ENCODE data around the gene NSG2.

The NSG2 gene

DNA sequence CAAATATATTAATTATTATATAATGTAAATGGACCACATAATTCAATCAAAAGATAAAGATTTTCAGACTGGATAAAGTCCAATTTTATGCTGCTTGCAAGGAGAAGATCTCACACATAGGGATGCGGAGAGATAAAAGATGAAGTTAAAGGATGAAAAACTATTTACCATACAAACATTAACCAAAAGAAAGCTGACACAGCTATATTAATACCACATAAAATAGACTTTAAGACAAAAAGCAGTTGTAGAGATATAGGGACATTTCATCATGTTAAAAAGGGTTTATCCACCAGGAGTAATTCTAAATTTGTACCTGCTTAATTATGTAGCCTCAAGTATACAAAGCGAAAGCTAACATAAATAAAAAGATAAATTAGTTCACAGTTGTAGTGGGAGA is 15.2 kb upstream of the NSG2 start:
- H3K4me3 ChIP-seq (ENCODE audit: low read depth, low read length) = no peak overlapping the region
- no peaks in the 10 kb centered on the region for H3K36me3 ChIP-seq (ENCODE audit: control insufficient read depth, insufficient read depth, low read length)
- no peaks in the 10 kb centered on the region for H3K27me3 ChIP-seq (ENCODE audit: control insufficient read depth, insufficient read depth, low read length)

DNA sequence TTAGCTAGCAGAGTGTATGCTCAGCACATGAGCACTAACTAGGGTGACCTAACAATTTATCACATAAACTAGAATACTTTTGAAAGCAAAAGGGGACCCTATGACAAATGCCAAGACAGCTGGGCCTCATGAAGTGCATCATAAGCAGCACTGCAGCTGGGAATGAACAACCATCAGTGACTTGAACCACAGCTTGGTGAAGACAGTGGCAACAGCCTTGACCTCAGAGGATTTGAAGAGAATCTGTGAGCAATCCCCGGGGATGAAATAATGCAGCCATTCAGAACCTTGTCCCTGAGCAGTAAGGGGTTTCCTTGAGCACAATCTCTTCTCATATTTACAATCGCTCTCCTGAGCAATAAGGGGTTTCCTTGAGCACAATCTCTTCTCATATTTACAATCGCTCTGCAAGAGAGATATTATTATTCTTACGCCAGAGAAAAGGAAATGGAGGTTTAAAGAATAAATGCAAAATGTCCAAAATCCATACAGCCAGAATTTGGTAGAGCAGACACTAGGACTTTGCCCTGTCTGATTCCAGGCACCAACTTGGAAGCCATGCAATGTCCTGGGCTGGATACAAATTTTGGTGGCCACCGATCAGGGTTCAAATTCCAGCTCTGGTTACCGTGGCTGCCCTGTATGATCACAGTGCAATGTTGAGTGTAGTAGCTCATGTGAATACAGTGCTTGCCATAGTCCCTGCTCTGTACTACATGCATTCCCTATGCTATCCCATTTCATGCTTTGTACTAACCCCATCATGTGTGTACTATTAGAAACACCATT is 846 bp upstream of the NSG2 start:
- no peaks in the 10 kb centered on the region for H3K9me3 ChIP-seq (ENCODE audit: control insufficient read depth, insufficient read depth, low read length)
- no peaks in the 10 kb centered on the region for H3K4me1 ChIP-seq (ENCODE audit: control insufficient read depth, insufficient read depth, low read length)
- H3K27me3 ChIP-seq (ENCODE audit: control insufficient read depth, insufficient read depth, low read length) = no peaks in the 10 kb centered on the region
- H3K36me3 ChIP-seq (ENCODE audit: control insufficient read depth, insufficient read depth, low read length) = no peaks in the 10 kb centered on the region
- no peak overlapping the region for H3K27ac ChIP-seq (ENCODE audit: low read depth, low read length)
- no peak overlapping the region for H3K9ac ChIP-seq (ENCODE audit: low read depth, low read length)
- H3K4me3 ChIP-seq (ENCODE audit: low read depth, low read length) = no peak overlapping the region

More for the DNA sequence above, 15.2 kb upstream of the NSG2 start:
- Histone ChIP-seq H3K4me1 (ENCODE audit: control insufficient read depth, insufficient read depth, low read length) (no peaks in the 10 kb centered on the region), H3K27ac (ENCODE audit: low read depth, low read length) (no peak overlapping the region), H3K9ac (ENCODE audit: low read depth, low read length) (no peak overlapping the region), H3K9me3 (ENCODE audit: control insufficient read depth, insufficient read depth, low read length) (no peaks in the 10 kb centered on the region)

DNA sequence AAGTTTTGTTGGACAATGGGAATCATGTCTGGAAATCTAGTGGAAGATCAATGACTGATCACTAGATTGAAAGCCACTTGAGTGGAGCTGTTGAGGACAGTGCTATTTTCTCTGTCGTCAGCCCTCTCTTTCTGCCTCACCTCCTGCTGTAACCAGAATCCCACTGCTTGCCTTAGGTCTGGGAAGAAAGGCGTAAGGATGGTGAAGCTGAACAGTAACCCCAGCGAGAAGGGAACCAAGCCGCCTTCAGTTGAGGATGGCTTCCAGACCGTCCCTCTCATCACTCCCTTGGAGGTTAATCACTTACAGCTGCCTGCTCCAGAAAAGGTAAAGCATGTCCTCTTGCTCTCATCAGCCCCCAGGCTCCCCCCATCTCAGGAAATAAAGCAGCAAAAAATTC is 1.1 kb downstream of the NSG2 start:
- Histone ChIP-seq H3K36me3 (ENCODE audit: control insufficient read depth, insufficient read depth, low read length) (no peaks in the 10 kb centered on the region), H3K9ac (ENCODE audit: low read depth, low read length) (no peak overlapping the region), H3K4me3 (ENCODE audit: low read depth, low read length) (no peak overlapping the region), H3K9me3 (ENCODE audit: control insufficient read depth, insufficient read depth, low read length) (no peaks in the 10 kb centered on the region), H3K27ac (ENCODE audit: low read depth, low read length) (no peak overlapping the region), H3K4me1 (ENCODE audit: control insufficient read depth, insufficient read depth, low read length) (no peaks in the 10 kb centered on the region), H3K27me3 (ENCODE audit: control insufficient read depth, insufficient read depth, low read length) (no peaks in the 10 kb centered on the region)

DNA sequence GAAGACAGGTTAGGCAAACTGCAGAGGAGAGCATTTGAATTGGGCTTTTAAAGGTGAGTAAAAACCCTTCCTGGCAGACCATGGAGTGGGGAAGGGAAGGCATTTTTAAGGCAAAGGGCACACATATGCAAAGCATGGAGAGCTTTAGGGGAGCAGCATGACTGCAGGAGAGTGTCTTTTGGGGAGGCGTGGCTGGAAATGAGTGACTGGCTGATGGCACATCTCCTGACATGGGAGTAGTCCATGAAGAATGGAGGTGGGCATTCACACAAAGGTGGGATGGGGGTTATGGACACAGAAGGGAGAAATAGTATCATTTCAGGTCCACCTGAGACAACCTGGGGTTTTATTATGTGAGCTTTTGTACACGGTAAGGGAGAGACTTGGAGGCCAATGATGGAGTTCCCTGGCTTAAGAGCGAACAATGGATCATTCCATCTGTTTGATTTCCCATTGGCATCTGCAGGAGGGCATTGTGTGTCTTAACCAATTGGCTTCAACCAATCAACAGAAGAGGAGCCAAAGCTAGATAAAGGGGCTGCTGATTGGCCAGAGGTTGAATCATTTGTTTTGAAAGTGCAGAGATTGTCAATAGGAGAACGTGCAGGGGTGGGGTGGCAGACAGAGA is 2.1 kb downstream of the NSG2 start:
- no peaks in the 10 kb centered on the region for H3K27me3 ChIP-seq (ENCODE audit: control insufficient read depth, insufficient read depth, low read length)
- H3K9me3 ChIP-seq (ENCODE audit: control insufficient read depth, insufficient read depth, low read length) = no peaks in the 10 kb centered on the region
- H3K4me1 ChIP-seq (ENCODE audit: control insufficient read depth, insufficient read depth, low read length) = no peaks in the 10 kb centered on the region
- no peaks in the 10 kb centered on the region for H3K36me3 ChIP-seq (ENCODE audit: control insufficient read depth, insufficient read depth, low read length)
- H3K9ac ChIP-seq (ENCODE audit: low read depth, low read length) = no peak overlapping the region
- H3K4me3 ChIP-seq (ENCODE audit: low read depth, low read length) = no peak overlapping the region
- H3K27ac ChIP-seq (ENCODE audit: low read depth, low read length) = no peak overlapping the region

DNA sequence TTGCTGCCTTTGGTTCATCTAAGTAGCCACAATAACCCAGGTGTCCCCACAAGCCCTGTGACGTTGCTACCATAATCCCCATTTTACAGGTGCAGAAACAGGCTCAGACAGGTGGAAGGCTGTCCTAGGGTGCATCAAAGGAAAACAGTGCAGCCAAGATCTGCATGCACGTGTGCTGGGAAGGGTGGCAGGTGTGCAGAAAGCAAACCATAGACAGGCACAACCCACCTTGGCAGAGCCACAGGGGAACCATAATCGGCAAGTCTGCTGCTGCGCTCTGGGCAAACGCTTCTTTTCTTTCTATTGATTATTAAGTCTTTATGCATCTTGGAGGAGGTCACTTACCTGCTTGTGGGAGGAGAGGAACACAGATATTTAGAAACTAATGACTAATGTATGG is 7.1 kb downstream of the NSG2 start:
- no peak overlapping the region for H3K27ac ChIP-seq (ENCODE audit: low read depth, low read length)
- H3K9me3 ChIP-seq (ENCODE audit: control insufficient read depth, insufficient read depth, low read length) = no peaks in the 10 kb centered on the region
- no peaks in the 10 kb centered on the region for H3K27me3 ChIP-seq (ENCODE audit: control insufficient read depth, insufficient read depth, low read length)
- H3K4me3 ChIP-seq (ENCODE audit: low read depth, low read length) = no peak overlapping the region
- H3K9ac ChIP-seq (ENCODE audit: low read depth, low read length) = no peak overlapping the region
- no peaks in the 10 kb centered on the region for H3K4me1 ChIP-seq (ENCODE audit: control insufficient read depth, insufficient read depth, low read length)
- H3K36me3 ChIP-seq (ENCODE audit: control insufficient read depth, insufficient read depth, low read length) = no peaks in the 10 kb centered on the region

DNA sequence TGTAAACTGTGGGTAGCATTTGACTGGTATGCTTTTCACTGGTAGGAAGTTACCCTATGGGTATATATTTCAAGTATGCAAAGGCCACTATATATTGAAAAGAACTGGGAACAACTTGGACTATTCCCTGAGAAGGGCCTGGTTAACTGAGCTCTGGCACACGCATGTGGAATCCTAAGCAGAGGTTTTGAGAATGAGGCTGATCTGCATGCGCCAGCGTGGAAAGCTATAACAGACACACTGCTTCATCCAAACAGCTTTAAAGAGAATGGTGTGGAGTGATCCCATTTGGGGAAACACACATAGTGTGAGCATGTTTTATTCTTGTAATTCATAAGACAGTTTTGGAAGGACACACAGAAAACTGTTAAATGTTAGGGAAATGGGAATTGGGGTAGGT is 8.4 kb downstream of the NSG2 start:
- no peak overlapping the region for H3K9ac ChIP-seq (ENCODE audit: low read depth, low read length)
- no peaks in the 10 kb centered on the region for H3K27me3 ChIP-seq (ENCODE audit: control insufficient read depth, insufficient read depth, low read length)
- no peak overlapping the region for H3K27ac ChIP-seq (ENCODE audit: low read depth, low read length)
- no peaks in the 10 kb centered on the region for H3K9me3 ChIP-seq (ENCODE audit: control insufficient read depth, insufficient read depth, low read length)
- no peaks in the 10 kb centered on the region for H3K36me3 ChIP-seq (ENCODE audit: control insufficient read depth, insufficient read depth, low read length)
- no peaks in the 10 kb centered on the region for H3K4me1 ChIP-seq (ENCODE audit: control insufficient read depth, insufficient read depth, low read length)
- no peak overlapping the region for H3K4me3 ChIP-seq (ENCODE audit: low read depth, low read length)

DNA sequence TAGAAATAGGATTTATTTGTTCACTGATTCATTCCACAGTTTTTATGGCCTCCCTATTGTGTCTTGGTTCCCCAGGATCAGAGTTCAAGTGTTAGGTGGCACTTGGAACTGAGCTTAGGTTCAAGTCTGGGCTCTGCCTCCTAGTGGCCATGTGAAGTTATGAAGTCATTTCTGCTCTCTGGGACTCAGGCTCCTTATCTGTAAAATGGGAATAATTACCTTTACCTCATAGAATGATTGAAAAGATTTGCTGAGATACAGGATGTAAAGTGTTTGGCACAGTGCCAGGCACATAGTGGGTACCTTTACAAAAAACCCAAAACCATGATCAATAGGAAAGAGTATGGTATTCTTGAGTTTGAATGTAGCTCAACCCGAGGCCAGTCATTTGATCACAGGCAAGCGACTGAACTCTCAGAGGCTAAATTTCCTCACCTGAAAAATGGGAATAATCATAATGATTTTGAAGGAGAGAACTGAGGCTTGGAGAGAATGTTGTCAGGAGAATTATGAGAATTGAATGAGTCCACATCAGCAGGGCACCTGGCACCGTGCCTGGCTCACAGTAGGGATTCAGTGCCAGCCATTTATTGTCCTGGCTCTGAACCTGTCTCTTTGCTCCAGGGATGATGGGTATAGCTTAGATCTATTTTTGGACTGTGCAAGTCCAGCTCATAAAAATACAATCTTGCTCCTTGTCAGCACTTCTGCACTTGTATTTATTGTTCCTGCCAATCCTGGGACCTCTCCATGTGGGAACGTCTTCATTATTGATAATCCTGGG is 10.8 kb downstream of the NSG2 start:
- H3K4me3 ChIP-seq (ENCODE audit: low read depth, low read length) = no peak overlapping the region
- no peak overlapping the region for H3K27ac ChIP-seq (ENCODE audit: low read depth, low read length)
- no peaks in the 10 kb centered on the region for H3K9me3 ChIP-seq (ENCODE audit: control insufficient read depth, insufficient read depth, low read length)
- no peaks in the 10 kb centered on the region for H3K27me3 ChIP-seq (ENCODE audit: control insufficient read depth, insufficient read depth, low read length)
- H3K9ac ChIP-seq (ENCODE audit: low read depth, low read length) = no peak overlapping the region
- no peaks in the 10 kb centered on the region for H3K36me3 ChIP-seq (ENCODE audit: control insufficient read depth, insufficient read depth, low read length)
- no peaks in the 10 kb centered on the region for H3K4me1 ChIP-seq (ENCODE audit: control insufficient read depth, insufficient read depth, low read length)

DNA sequence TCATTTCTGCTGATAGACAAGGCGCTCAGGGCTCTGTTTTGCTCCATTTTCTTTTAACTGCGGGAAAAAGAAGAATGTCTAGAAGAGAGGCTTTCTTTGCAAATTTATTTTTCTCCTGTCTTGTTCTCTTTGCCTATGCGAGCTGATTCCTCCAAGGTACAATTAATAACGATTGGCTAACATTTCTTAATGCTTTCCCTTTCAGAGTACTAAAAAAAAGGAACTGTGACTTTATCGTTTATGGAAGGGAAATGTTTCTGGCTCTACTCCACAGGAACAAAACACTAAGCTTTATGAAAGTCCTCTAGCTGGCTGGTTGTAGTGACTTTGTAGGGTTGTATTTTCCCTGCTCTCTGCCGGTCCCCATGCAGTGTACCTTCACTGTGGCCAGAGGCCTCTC is 11.7 kb downstream of the NSG2 start:
- no peak overlapping the region for H3K9ac ChIP-seq (ENCODE audit: low read depth, low read length)
- no peaks in the 10 kb centered on the region for H3K4me1 ChIP-seq (ENCODE audit: control insufficient read depth, insufficient read depth, low read length)
- H3K4me3 ChIP-seq (ENCODE audit: low read depth, low read length) = no peak overlapping the region
- H3K9me3 ChIP-seq (ENCODE audit: control insufficient read depth, insufficient read depth, low read length) = no peaks in the 10 kb centered on the region
- H3K27ac ChIP-seq (ENCODE audit: low read depth, low read length) = no peak overlapping the region
- no peaks in the 10 kb centered on the region for H3K27me3 ChIP-seq (ENCODE audit: control insufficient read depth, insufficient read depth, low read length)
- H3K36me3 ChIP-seq (ENCODE audit: control insufficient read depth, insufficient read depth, low read length) = no peaks in the 10 kb centered on the region

DNA sequence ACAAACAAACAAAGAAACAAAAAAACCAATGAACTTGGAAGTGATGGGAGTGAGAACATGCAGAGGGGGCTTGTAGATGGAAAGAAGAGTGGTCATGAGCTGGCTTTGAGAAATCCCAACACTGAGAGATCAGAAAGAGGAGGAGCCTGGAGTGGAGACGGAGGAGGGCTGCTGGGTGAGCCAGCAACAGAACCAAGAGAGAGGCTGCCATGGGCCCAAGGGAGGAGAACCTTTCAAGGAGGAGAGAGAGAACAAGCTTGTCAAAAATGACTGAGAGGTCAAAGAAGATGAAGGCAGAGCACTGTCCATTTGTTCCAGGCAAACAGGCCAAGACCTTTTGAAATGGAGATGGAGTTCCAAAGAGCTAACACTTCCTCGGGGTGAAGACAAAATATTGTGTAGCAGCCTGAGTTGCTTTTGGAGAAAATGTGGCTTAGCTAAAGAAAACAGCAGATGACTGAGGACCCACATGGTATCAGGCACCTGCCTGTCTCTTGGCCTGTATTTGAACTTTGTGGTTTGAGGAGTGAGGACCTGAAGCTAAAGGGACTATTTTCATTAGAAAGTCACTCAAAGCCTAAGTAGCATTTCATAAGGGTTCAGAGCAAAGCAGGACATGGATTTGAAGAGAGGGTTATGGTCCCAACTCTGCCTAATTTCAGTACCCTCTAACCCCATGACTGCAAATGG is 13.1 kb downstream of the NSG2 start:
- H3K36me3 ChIP-seq (ENCODE audit: control insufficient read depth, insufficient read depth, low read length) = no peaks in the 10 kb centered on the region
- no peaks in the 10 kb centered on the region for H3K27me3 ChIP-seq (ENCODE audit: control insufficient read depth, insufficient read depth, low read length)
- H3K9me3 ChIP-seq (ENCODE audit: control insufficient read depth, insufficient read depth, low read length) = no peaks in the 10 kb centered on the region
- no peak overlapping the region for H3K4me3 ChIP-seq (ENCODE audit: low read depth, low read length)
- no peak overlapping the region for H3K9ac ChIP-seq (ENCODE audit: low read depth, low read length)
- no peaks in the 10 kb centered on the region for H3K4me1 ChIP-seq (ENCODE audit: control insufficient read depth, insufficient read depth, low read length)
- H3K27ac ChIP-seq (ENCODE audit: low read depth, low read length) = no peak overlapping the region

DNA sequence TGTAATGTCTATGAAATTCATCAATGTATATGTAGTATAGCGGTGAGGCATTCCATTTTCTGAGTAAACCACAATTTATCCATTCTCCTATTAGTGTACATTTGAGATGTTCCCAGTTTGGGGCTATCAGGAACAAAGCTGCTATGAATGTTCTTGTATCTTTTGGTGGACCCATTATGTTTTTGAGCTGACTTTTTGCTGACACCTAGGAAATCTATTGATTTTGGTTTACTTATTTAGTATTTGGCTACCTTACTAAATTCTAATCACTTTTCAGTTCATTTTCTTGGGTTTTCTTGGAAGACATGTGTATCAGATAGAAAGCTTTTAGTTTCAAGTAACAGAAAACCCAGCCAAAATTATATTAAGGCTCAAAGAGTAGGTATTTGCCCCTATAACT is 13.7 kb downstream of the NSG2 start:
- Histone ChIP-seq H3K9ac (ENCODE audit: low read depth, low read length) (no peak overlapping the region), H3K9me3 (ENCODE audit: control insufficient read depth, insufficient read depth, low read length) (no peaks in the 10 kb centered on the region), H3K36me3 (ENCODE audit: control insufficient read depth, insufficient read depth, low read length) (no peaks in the 10 kb centered on the region), H3K4me3 (ENCODE audit: low read depth, low read length) (no peak overlapping the region), H3K4me1 (ENCODE audit: control insufficient read depth, insufficient read depth, low read length) (no peaks in the 10 kb centered on the region), H3K27me3 (ENCODE audit: control insufficient read depth, insufficient read depth, low read length) (no peaks in the 10 kb centered on the region), H3K27ac (ENCODE audit: low read depth, low read length) (no peak overlapping the region)

Data from HUES48 (cell line).